ENCODE measurements around the gene SPDYE16.
"Not testable (repeated sequence)": the region's sequence is repeated elsewhere in the genome, so short reads cannot be mapped to it uniquely, and the experiment has no call there.

Gene SPDYE16, protein sequence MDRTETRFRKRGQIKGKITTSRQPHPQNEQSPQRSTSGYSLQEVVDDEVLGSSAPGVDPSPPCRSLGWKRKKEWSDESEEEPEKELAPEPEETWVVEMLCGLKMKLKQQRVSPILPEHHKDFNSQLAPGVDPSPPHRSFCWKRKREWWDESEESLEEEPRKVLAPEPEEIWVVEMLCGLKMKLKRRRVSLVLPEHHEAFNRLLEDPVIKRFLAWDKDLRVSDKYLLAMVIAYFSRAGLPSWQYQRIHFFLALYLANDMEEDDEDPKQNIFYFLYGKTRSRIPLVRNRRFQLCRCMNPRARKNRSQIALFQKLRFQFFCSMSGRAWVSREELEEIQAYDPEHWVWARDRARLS

DNA sequence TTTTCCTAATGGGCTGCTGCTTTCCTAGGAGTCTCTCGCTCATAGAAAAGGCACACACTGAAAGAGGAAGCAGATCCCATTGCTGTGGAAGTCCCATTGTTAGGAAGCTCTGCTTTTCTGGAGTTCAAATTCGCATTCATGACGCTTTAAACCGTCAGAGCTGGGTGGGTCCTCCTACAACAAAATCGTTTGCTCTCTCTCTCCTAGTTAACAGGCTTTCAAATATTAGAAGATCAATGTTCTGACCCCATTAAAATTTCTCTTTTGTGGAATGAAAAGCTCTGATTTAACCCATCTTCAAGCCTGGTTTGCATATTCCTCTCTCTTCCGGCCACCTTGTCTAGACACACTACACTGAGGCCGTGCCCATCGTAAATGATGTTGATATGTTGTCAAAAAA, at the start of gene SPDYE16:
Gene SPDYE16 (minus strand): TSS at position 101 of the 400 bp plus-strand sequence. CDS start 1,838 bp downstream, outside the sequence.
- DNase-seq (ENCODE audit: low spot score); FAIRE-seq: not testable (repeated sequence)

- DNase-seq (ENCODE audit: low spot score); FAIRE-seq: not testable (repeated sequence)
These were observed 49.6 kb upstream of the SPDYE16 start for GRCh38 chr7:76592694-76593093.

GRCh38 chr7:76591602-76592304, 48.7 kb upstream of the SPDYE16 start:
- DNase-seq (ENCODE audit: low spot score) (peak; percentile 53), FAIRE-seq (peak; percentile 46)

DNA sequence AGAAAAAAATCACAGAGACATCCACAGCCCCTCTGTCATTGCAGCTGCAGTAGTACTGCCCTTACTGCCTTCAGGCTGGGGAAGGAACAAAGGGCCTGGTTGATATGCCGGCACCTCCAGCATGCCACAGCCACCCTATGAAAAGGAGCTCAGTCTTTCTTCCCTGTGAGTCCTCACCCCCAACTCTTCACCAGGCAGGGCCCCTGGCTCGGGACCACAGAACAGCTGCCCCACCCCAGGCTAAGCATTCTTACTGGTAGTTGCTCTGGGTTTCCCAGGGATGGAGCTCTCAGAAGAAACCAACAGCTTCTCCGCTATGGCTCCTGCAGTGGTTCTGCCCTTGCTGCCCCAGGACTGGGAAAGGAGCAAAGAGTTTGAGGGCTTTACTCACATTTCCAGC, 47.9 kb upstream of the SPDYE16 start:
- not testable (repeated sequence) for DNase-seq (ENCODE audit: low spot score); FAIRE-seq

- DNase-seq (ENCODE audit: low spot score); FAIRE-seq: not testable (repeated sequence)
These were observed 45.5 kb upstream of the SPDYE16 start for GRCh38 chr7:76588586-76588985.

- not testable (repeated sequence) for FAIRE-seq; DNase-seq (ENCODE audit: low spot score)
These were observed 43.7 kb upstream of the SPDYE16 start for GRCh38 chr7:76586585-76587315.

- not testable (repeated sequence) for FAIRE-seq
- DNase-seq (ENCODE audit: low spot score) = peak; percentile 29
These were observed 40.7 kb upstream of the SPDYE16 start for GRCh38 chr7:76583636-76584281.

DNA sequence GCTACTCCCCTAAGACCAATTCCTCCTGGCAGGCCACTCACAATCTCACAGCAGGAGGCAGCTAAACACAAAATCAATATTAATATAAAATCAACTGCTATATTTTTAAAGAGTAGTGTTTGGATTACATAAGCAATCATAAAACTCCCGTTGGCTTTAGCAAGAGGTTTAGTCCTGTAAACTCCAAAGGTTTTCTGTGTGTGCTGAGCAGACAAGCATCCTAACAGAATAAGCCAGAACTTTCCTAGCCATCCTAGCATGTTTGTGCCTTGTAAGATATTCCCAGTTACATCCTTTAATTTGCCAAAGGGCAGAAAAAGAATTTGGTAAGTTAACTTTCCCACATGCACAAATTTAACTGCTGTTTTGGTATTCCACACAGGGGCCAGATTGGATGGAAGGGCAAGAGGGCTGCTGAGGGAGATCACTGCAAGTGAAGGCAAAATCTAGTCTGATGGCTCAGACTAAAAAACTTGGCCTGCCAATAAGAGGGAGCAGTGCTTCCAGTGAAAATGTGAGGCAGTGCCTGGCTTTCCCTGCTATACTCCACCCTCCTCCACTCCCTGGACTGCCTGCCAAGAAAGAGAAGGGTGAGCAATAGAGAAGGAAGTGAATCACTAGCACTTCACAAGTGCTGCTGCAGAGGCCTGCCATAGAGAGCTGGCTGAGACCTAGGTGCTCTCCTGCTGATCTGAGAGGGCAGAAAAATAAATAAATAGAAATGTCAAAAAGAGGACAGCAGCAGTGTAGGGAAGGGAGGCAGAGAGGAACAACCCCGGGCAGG, 39.9 kb upstream of the SPDYE16 start:
- FAIRE-seq = peak; percentile 97
- DNase-seq (ENCODE audit: low spot score) = peak; percentile 75

GRCh38 chr7:76575919-76576655, 33.0 kb upstream of the SPDYE16 start:
- DNase-seq (ENCODE audit: low spot score); FAIRE-seq: not testable (repeated sequence)

DNA sequence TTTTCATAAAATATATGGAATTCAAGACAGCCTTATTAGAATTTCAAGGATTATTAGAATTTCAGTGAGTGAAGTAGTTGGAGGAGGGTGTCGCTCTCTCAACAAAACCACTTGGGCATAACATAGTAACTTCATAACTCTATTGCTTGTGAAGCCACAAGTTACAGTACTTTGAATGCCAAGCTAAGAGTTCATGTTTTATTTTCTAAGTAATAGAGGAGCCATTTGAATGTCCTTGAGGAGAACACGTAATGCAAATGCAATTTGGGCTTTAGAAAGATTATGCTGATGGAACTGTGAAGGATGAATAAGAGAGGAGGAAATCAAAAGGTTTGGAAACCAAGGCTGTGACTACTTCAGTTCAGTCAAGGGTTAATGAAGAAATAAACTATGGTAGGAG, 32.3 kb upstream of the SPDYE16 start:
- DNase-seq (ENCODE audit: low spot score); FAIRE-seq: not testable (repeated sequence)

- FAIRE-seq; DNase-seq (ENCODE audit: low spot score): not testable (repeated sequence)
These were observed 29.2 kb upstream of the SPDYE16 start for GRCh38 chr7:76572296-76572695.

DNA sequence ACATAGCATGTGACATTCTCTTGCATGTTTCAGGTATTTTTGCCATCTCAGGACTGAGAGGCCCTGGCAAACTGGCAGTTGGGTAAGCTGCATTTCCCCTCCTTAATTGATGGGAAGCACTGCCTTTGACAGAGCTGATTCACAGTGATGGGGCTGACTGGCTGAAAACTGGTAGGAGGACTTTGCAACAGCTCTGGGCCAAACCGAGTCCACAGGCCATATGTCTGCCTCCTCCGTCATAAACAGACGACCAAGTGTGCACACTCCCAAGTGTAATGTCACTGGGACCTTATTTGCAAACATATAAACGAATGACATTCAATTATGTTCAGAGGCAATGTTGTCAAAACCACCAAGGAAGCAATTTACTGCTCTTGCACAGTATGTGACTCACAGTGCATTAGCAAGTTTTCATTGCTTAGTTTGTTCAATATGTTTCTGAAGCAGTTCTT, 27.3 kb upstream of the SPDYE16 start:
- FAIRE-seq = peak; percentile 52

GRCh38 chr7:76568742-76569141, 25.6 kb upstream of the SPDYE16 start:
- DNase-seq (ENCODE audit: low spot score) = peak; percentile 59
- peak; percentile 92 for FAIRE-seq

More for the DNA sequence above, 27.3 kb upstream of the SPDYE16 start:
- not testable (repeated sequence) for DNase-seq (ENCODE audit: low spot score)

- not testable (repeated sequence) for FAIRE-seq; DNase-seq (ENCODE audit: low spot score)
These were observed 24.7 kb upstream of the SPDYE16 start for GRCh38 chr7:76567753-76568152.

GRCh38 chr7:76567311-76567710, 24.2 kb upstream of the SPDYE16 start:
- not testable (repeated sequence) for FAIRE-seq; DNase-seq (ENCODE audit: low spot score)

- not testable (repeated sequence) for FAIRE-seq; DNase-seq (ENCODE audit: low spot score)
These were observed 21.9 kb upstream of the SPDYE16 start for GRCh38 chr7:76565001-76565400.

DNA sequence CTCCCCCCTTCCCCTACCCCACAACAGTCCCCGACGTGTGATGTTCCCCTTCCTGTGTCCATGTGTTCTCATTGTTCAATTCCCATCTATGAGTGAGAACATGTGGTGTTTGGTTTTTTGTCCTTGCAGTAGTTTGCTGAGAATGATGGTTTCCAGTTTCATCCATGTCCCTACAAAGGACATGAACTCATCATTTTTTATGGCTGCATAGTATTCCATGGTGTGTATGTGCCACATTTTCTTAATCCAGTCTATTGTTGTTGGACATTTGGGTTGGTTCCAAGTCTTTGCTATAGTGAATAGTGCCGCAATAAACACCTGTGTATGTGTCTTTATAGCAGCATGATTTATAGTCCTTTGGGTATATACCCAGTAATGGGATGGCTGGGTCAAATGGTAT, 18.2 kb upstream of the SPDYE16 start:
- DNase-seq (ENCODE audit: low spot score); FAIRE-seq: not testable (repeated sequence)

DNA sequence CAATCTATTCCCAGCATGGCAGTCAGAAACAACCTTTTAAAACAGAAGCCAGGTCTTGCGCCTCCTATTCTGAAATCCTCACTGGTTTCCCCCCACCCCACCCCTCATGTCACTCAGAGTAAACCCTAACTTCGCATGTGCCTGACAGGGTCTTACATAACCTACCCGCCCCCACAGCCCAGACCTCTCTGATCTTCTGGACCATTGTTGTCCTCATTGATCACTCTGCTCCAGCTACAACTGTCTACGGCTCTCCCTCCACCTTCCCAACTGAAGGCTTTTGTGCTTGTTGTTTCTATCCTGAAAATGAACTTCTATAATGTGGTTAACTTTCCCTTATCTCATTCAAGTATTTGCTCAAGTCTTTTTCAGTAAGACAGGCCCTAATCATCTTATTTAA, 17.1 kb upstream of the SPDYE16 start:
- FAIRE-seq; DNase-seq (ENCODE audit: low spot score): not testable (repeated sequence)

- DNase-seq (ENCODE audit: low spot score); FAIRE-seq: not testable (repeated sequence)
These were observed 16.6 kb upstream of the SPDYE16 start for GRCh38 chr7:76559685-76560084.
